IPS-11a (cell line): Measurements from ENCODE around the gene DUSP19.

ENCODE experiments used
- H3K4me3 ChIP-seq: one replicate; pipeline ENCODE4 v1.5.1; 2013; ENCODE audit warnings: low read depth, low read length, control low read depth

DUSP19 gene

GRCh38 chr2:183124222-183124956 lies 45.8 kb downstream of the DUSP19 start, which contains the start of gene NUP35:
TSS of gene NUP35 (plus strand) at chr2:183124443. CDS start at chr2:183124458, 15 bp downstream.
- H3K4me3 ChIP-seq = peak within 1 kb of the TSS; percentile 97

GRCh38 chr2:183124957-183125255 lies 46.4 kb downstream of the DUSP19 start:
- H3K4me3 ChIP-seq = peak overlapping the region; percentile 97

GRCh38 chr2:183125659-183126341 lies 47.3 kb downstream of the DUSP19 start:
- peak overlapping the region; percentile 97 for H3K4me3 ChIP-seq

DNA sequence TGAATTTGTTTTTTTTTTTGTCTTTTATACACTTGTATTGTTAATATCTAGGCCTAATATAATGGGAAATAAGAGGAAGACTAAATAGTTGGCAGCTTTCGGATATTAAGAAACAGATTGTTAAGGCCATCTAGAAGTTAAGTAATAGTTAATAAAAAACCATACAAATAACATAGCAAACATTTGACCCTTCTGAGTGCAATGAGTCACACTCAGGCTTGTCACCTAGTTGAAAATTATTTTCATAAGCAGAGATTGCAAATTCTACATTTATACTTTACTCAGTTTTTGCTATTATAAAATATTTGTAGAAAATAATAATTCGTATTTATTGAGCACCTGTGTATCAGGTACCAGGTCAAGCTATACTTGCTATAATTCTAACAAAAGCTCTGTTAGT lies 48.1 kb downstream of the DUSP19 start:
- H3K4me3 ChIP-seq = no peak overlapping the region

GRCh38 chr2:183134016-183134415 lies 55.5 kb downstream of the DUSP19 start:
- H3K4me3 ChIP-seq = no peak overlapping the region

DNA sequence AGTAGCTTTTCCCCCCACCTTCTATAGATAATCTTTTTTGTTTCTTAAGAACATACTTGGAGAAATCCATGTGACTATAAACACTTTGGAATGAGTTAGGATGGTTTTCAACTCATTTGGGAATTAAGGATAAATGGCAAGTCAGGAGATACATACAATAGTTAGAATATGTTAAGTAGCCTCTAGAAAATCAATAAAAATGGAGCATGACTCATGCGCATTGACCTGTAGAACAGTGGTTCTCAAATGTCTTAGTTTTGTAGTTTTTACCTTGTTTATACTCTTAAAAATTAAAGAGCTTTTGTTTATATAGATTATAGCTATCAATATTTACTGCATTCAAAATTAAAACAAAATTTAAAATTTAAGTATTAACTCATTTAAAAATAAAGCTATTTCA lies 70.4 kb downstream of the DUSP19 start:
- no peak overlapping the region for H3K4me3 ChIP-seq

DNA sequence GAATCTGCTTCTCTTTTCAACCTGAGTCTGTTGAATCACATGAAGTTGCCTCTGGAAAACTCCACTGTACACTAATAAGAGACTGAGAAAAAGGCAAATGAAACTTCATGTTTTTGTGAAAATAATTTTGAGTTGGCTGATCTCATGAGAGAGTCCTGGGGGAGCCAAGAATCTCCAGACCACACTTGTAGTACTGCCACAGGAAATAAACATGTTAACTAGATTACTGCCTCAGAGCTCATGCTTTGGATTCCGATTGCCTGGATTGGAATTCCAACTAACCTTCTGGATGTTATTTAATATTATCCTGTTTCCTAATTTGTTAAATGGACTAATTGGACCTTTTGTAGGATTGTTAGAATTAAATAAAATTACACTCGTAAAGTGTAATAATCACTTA lies 70.9 kb downstream of the DUSP19 start:
- no peak overlapping the region for H3K4me3 ChIP-seq
